Stimulated activated CD8-positive, alpha-beta memory T cell treated with anti-CD3 and anti-CD28 coated beads, Interleukin-2, amount 100 ng/mL, for 1 hour (primary cell): ENCODE data around the gene PSMA6.
"Not testable (repeated sequence)": the region's sequence is repeated elsewhere in the genome, so short reads cannot be mapped to it uniquely, and the experiment has no call there.

Experiments used
- DNase-seq, 2 donors: peaks; one replicate each; pipeline ENCODE4 v3.0.0-alpha.2; 2020; ENCODE audit warnings: low read depth in 2 of 2

The PSMA6 gene

GRCh38 chr14:35292051-35292769, at the start of gene PSMA6:
TSS of gene PSMA6 (plus strand) at chr14:35292382. CDS start at chr14:35292477, 95 bp downstream.
- peak; percentile 97 for DNase-seq

GRCh38 chr14:35242599-35243311, 49.4 kb upstream of the PSMA6 start:
- no peak for DNase-seq

GRCh38 chr14:35243956-35244355, 48.2 kb upstream of the PSMA6 start:
- DNase-seq: no peak

DNA sequence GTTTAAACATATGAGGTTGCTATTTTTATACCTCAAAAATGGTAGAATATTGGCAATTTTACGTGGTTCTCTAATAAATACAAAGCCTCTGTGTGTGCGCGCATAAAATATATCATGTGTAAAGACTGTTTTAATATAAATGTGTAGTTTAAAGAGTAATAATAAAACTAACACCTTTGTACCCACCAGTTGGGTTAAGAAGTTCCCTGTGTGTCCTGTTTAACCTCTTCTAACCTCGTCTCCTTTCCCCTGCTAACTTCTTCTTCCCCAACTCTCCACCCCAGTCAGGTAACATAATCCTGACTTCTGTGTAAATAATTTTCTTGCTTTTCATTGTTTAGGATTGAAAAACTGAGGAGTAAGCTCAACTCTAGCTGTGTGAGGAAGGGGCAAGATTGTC, 47.6 kb upstream of the PSMA6 start:
- no peak for DNase-seq

DNA sequence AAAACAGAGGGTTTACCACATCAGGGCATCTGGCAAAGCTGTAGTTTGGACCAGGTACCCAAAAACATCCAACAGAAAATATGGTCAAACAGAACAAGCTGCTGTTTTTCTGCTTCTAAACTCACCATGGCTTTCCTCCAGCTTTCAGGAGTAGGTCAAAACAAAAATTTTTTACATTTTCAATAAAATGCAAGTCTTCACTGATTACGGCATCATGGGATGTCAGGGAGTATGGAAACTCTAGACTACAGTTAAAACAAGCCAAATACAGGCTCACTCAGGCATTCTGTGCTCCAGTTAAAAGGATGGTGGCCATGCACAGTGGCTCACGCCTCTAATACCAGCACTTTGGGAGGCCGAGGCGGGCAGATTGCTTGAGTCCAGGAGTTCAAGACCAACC, 47.1 kb upstream of the PSMA6 start:
- DNase-seq: no peak

DNA sequence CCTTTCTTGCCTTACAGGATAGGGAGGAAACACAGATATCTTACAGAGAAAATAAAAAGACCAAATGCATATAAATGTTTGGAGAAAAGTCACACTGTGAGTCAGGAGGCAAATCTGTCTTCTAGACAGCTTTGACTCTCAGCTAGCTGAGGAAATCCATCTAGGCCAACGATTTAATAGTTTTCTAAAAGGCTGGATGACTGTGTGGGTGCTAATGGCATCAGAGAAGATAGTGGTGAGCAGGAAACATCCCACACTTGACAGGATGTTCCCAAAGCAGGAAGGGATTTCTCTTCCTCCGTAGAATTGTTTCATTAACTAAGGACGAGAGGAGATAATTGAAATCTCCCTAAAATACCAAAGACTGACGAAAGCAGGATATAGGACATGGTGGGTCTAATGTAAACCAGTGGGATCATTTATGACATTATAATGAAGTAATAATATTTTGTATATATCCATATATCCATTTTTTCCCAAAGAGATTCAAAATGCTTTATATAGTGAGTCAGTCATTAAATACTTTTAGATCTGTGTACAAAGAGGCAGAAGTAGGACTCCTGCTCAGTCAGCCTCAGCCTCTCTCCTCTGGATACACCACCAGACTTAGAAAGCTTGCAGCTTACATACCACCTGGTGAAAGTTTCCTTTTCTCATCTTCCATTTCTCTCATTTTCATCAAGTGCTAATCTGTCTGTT, 44.3 kb upstream of the PSMA6 start:
- DNase-seq: no peak

- no peak for DNase-seq
Observed at GRCh38 chr14:35248476-35248788, 43.8 kb upstream of the PSMA6 start.

DNA sequence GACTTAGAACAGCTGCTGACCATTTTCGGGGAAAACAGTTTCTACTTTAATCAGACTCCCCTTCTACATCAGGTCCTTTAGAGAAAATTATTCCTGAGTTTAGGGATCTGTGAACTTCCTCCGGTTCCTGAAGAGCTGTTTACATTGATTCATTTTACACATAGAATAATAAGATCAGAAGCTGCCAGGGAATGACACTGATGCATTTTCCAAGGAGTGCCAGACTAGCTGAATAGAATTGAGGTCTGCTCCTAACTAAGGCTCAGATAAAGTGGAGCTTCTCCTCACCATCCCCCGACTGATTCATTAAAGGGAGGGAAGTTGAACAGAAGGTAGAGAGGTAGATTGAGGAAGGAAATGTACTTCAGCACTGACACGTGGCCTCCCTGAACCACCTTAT, 41.9 kb upstream of the PSMA6 start:
- DNase-seq: no peak

- no peak for DNase-seq
Observed at GRCh38 chr14:35252451-35252868, 39.7 kb upstream of the PSMA6 start.

GRCh38 chr14:35253056-35253455, 39.1 kb upstream of the PSMA6 start:
- not testable (repeated sequence) for DNase-seq

DNA sequence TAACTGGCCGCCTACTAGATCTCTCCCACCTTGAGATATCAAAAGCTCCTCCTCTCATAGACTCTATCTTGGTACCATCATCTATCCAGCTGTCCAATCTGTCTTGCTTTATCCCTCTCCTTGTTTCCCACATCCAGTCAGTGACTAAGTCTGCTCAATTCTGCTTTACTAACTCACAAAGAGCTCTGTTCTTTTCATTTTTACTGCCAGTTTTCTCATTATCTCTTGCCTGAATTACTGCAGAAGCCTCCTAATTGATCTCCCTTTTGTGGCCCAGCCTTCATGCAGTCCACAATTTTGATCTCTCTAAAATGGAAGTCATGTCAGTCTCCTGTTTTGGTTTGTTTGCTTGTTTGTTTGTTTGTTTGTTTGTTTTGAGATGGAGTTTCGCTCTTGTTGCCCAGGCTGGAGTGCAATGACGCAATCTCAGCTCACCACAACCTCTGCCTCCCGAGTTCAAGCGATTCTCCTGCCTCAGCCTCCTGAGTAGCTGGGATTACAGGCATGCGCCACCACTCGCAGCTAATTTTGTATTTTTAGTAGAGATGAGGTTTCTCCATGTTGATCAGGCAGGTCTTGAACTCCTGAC, 38.1 kb upstream of the PSMA6 start:
- not testable (repeated sequence) for DNase-seq

DNA sequence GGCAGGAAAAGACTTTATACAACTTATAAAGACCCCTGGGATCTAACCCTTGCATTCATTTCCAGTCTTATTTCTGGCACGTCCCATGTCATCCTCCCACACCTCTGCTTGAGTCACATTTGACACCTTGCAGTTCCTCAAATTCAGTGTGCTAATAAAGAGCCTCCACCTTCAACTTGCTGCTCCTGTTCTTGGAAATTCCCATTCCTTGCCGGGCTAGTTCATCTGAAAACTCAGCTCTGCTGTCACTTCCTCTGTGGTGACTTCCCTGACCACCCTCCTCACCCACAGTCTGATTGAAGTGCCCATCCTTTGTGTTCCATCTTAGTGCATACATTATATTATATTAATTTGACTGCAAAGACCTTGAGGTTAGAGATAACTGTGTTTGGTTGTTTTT, 37.4 kb upstream of the PSMA6 start:
- DNase-seq: no peak

DNA sequence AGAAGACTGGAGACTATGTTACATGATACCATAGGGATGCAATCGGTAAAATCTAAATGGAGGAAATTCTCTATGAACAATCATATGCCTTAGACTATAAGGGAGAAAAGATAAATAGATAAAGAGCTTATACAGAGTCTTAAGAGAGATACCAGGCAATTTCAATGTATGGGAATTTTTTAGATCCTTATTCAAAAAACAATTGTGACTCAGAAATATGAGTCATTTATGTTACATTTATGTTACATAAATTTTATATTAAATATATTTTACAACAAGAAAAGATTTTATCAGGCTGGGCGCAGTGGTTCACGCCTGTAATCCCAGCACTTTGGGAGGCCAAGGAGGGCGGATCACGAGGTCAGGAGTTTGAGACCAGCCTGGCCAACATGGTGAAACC, 36.5 kb upstream of the PSMA6 start:
- DNase-seq: no peak

- no peak for DNase-seq
Observed at GRCh38 chr14:35257809-35258208, 34.4 kb upstream of the PSMA6 start.

GRCh38 chr14:35258420-35258819, 33.8 kb upstream of the PSMA6 start:
- no peak for DNase-seq

DNA sequence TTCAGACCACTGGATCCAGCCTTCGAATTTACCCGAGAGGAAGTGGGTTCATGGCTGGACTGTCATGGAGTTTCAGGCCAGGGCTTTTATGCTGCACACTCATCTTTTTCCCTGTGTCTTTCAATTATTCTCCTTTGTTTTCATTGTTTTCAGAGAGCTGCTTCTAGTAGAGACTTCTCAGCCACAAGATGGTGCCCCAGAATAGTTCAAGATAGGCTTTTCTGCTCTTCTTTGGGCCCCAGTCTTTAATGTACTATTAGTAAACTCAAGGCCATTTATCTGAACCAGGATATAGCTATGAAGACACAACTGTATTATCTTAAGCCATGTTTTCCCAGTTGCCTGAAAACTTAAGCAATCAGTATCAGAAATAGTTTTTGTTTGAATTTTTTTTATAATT, 30.4 kb upstream of the PSMA6 start:
- DNase-seq: no peak

DNA sequence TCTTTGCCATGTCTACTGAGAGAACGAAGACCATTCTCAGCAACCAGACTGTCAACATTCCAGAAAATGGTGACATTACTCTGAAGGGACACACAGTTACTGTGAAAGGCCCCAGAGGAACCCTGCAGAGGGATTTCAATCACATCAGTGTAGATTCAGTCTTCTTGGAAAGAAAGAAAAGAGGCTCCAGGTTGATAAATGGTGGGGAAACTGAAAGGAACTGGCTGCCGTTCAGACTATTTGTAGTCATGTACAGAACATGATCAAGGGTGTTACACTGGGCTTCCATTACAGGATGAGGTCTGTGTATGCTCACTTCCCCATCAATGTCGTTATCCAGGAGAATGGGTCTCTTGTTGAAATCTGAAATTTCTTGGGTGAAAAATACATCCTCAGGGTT, 29.7 kb upstream of the PSMA6 start:
- no peak for DNase-seq

DNA sequence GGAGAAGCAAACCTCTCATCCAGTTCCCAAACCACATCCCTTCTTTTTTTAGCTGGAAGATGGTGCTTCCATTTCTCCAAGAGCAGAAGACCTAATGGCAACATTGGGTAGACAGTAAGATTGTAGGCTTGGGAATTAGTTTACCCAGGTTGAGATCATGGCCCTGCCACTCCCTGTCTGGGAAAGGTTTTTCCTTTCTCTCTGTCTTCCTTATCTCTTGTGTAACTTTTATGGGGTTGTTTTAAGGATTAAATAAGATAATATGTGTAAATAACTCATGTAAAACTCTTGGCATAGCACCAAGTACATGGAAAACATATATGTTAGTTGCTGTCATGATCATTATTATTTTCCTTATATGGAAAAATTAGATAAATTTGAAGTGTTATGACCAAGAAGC, 23.2 kb upstream of the PSMA6 start:
- no peak for DNase-seq

- DNase-seq: no peak
Observed at GRCh38 chr14:35274805-35275204, 17.4 kb upstream of the PSMA6 start.

GRCh38 chr14:35277179-35277578, 15.0 kb upstream of the PSMA6 start:
- no peak for DNase-seq

GRCh38 chr14:35279369-35279768, 12.8 kb upstream of the PSMA6 start:
- no peak for DNase-seq

- DNase-seq: no peak
Observed at GRCh38 chr14:35281341-35281740, 10.8 kb upstream of the PSMA6 start.

GRCh38 chr14:35284506-35284905, 7.7 kb upstream of the PSMA6 start:
- DNase-seq: no peak
